Thoracic aorta (tissue), 2 donors: ENCODE data around the gene SLC24A3. TPM values are rescaled to one million over a fixed set of nuclear protein-coding genes. Genes with fewer than 3 reads are reported as not detected.

Experiments used
- ATAC-seq: fragments of 150-250 bp; one replicate; pipeline ENCODE4 v1.8.0; 2017; ENCODE audit warnings: low read depth; ENCODE audit not compliant: insufficient number of reproducible peaks, low FRiP score
- DNase-seq: peaks from one replicate; pipeline ENCODE4 v3.0.0-alpha.2; 2020; ENCODE audit warnings: low spot score
- H3K27ac ChIP-seq, 2 donors: fragments of 200-600 bp; sonication (generic); 1 replicate in 1 of 2; 2 replicates in 1 of 2; pipeline ENCODE4 v1.5.1; 2016; ENCODE audit warnings: mild to moderate bottlenecking in 2 of 2, moderate library complexity in 2 of 2
- H3K27me3 ChIP-seq: fragments of 200-600 bp; sonication (generic); replicated peaks from 2 replicates; pipeline ENCODE4 v1.6.0; 2016; ENCODE audit warnings: mild to moderate bottlenecking; ENCODE audit not compliant: insufficient read depth
- H3K36me3 ChIP-seq: fragments of 200-600 bp; sonication (generic); one replicate; pipeline ENCODE4 v1.5.1; 2016
- H3K4me1 ChIP-seq, 2 donors: fragments of 200-600 bp; sonication (generic); 1 replicate in 1 of 2; 2 replicates in 1 of 2; pipeline versions ENCODE4 v1.5.1 to v1.6.0; 2016; ENCODE audit warnings: low read depth in 2 of 2, mild to moderate bottlenecking in 1 of 2; ENCODE audit not compliant: control insufficient read depth in 1 of 2
- H3K4me3 ChIP-seq: fragments of 200-600 bp; sonication (generic); 2 replicates; pipeline ENCODE4 v1.5.1; 2016; ENCODE audit warnings: mild to moderate bottlenecking
- H3K9me3 ChIP-seq: fragments of 200-600 bp; sonication (generic); 2 replicates; pipeline ENCODE4 v1.5.1; 2016
- CTCF ChIP-seq: fragments of 200-600 bp; sonication (generic); IDR thresholded peaks from one replicate; pipeline ENCODE4 v1.5.1; 2019; ENCODE audit warnings: antibody characterized with exemption
- total RNA-seq, 2 donors: library from RNA; depleted of rRNA; stranded (reverse); fragments of >200 nt; gene quantifications; one replicate each; pipeline versions ENCODE4 v1.1.0 to v1.2.3, GENCODE V29; 2016

SLC24A3 gene
- total RNA-seq, 2 donors from 2014 or later = 8.3 to 31.4 TPM

- H3K4me3 ChIP-seq = no peak overlapping the region
- H3K27ac ChIP-seq = no peak overlapping the region
- H3K4me1 ChIP-seq = peaks cover 0 to 8% of the 10 kb centered on the region in 2 donors
- DNase-seq (no peak), ATAC-seq (no peak)
- no peaks in the 10 kb centered on the region for H3K9me3 ChIP-seq
- H3K27me3 ChIP-seq = no peaks in the 10 kb centered on the region
- TF ChIP-seq CTCF = no peak
- no peaks in the 10 kb centered on the region for H3K36me3 ChIP-seq
Measured at GRCh38 chr20:19566226-19566945, 353.9 kb downstream of the SLC24A3 start.

DNA sequence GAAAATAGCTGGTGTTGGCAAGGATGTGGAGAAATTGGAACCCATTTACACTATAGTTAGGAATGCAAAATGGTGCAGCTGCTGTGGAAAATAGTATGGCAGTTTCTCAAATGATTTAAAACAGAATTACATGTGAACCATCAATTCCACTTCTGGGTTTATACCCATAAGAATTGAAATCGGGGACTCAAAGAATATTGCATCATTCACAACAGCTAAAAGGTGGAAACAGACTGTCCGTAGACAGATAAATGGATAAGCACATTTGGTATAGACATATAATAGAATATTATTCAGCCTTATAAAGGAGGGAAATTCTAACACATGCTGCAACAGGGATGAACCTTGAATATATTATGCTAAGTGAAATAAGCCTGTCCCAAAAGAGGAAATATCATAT lies 355.7 kb downstream of the SLC24A3 start:
- Histone ChIP-seq H3K36me3 (no peaks in the 10 kb centered on the region), H3K27ac (no peak overlapping the region), H3K4me1 (peaks cover 0 to 8% of the 10 kb centered on the region in 2 donors), H3K4me3 (no peak overlapping the region), H3K9me3 (no peaks in the 10 kb centered on the region), H3K27me3 (no peaks in the 10 kb centered on the region)
- ATAC-seq (no peak), DNase-seq (no peak)
- no peak for TF ChIP-seq CTCF

GRCh38 chr20:19571996-19572395 lies 359.6 kb downstream of the SLC24A3 start:
- Histone ChIP-seq H3K27me3 (no peaks in the 10 kb centered on the region), H3K36me3 (no peaks in the 10 kb centered on the region), H3K27ac (no peak overlapping the region), H3K4me3 (no peak overlapping the region), H3K4me1 (no peaks in the 10 kb centered on the region), H3K9me3 (no peaks in the 10 kb centered on the region)
- no peak for TF ChIP-seq CTCF
- DNase-seq (no peak), ATAC-seq (no peak)

- no peak for DNase-seq
- TF ChIP-seq CTCF = no peak
- no peaks in the 10 kb centered on the region for H3K4me1 ChIP-seq
Measured at GRCh38 chr20:19577692-19578091, 365.2 kb downstream of the SLC24A3 start.

DNA sequence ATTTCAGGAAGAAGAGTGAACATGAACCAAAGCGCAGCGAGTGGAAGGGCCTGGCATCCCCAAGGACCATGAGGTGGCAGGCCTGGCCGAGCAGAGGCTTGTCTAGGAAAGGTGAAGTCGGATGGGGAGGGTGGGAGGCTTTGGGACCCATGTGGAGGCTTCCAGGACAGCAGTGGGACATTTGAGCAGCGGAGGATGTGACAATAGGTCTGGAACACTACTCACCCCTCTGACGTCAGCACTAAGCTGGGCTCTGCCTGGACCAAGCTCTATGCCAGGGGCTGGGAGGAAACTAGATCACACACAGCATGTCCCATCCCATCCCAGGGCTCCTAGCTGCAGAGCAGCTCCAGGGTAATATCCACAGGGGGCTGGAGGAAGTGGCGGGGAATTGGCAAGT lies 370.3 kb downstream of the SLC24A3 start:
- no peak overlapping the region for H3K4me3 ChIP-seq
- H3K36me3 ChIP-seq = no peaks in the 10 kb centered on the region
- no peaks in the 10 kb centered on the region for H3K9me3 ChIP-seq
- TF ChIP-seq CTCF = no peak
- no peaks in the 10 kb centered on the region for H3K4me1 ChIP-seq
- ATAC-seq (no peak), DNase-seq (no peak)
- H3K27me3 ChIP-seq = no peaks in the 10 kb centered on the region
- H3K27ac ChIP-seq = no peak overlapping the region

More at GRCh38 chr20:19577692-19578091, 365.2 kb downstream of the SLC24A3 start:
- Histone ChIP-seq H3K27me3 (no peaks in the 10 kb centered on the region), H3K36me3 (no peaks in the 10 kb centered on the region), H3K27ac (no peak overlapping the region), H3K4me3 (no peak overlapping the region), H3K9me3 (no peaks in the 10 kb centered on the region)
- ATAC-seq = no peak
